ENCODE measurements around the gene POMT2.

The POMT2 gene

GRCh38 chr14:77240336-77240915 lies 80.3 kb downstream of the POMT2 start:
- DNase-seq (ENCODE audit: low read depth in 2 of 2), result no peak

GRCh38 chr14:77239412-77239811 lies 81.3 kb downstream of the POMT2 start:
- DNase-seq (ENCODE audit: low read depth in 2 of 2), result no peak

- no peak for DNase-seq (ENCODE audit: low read depth in 2 of 2)
Measured at GRCh38 chr14:77238996-77239395, 81.7 kb downstream of the POMT2 start.

- no peak for DNase-seq (ENCODE audit: low read depth in 2 of 2)
Measured at GRCh38 chr14:77238356-77238755, 82.3 kb downstream of the POMT2 start.

GRCh38 chr14:77236814-77237213 lies 83.9 kb downstream of the POMT2 start:
- DNase-seq (ENCODE audit: low read depth in 2 of 2), result no peak

GRCh38 chr14:77231721-77232120 lies 89.0 kb downstream of the POMT2 start:
- no peak for DNase-seq (ENCODE audit: low read depth in 2 of 2)

- DNase-seq (ENCODE audit: low read depth in 2 of 2), result no peak
Measured at GRCh38 chr14:77230914-77231313, 89.8 kb downstream of the POMT2 start.

GRCh38 chr14:77228056-77228455 lies 92.6 kb downstream of the POMT2 start:
- DNase-seq (ENCODE audit: low read depth in 2 of 2), result no peak

- DNase-seq (ENCODE audit: low read depth in 2 of 2), result no peak
Measured at GRCh38 chr14:77225892-77226557, 94.7 kb downstream of the POMT2 start.

GRCh38 chr14:77225254-77225653 lies 95.4 kb downstream of the POMT2 start:
- no peak for DNase-seq (ENCODE audit: low read depth in 2 of 2)
